Breast epithelium (tissue), 3 donors: ENCODE results near the gene MAGT1.

ENCODE experiments used
- CTCF ChIP-seq, 3 donors: fragments of 450-650 bp; IDR thresholded peaks; one replicate each; pipeline ENCODE4 v1.5.1; 2016 to 2017; ENCODE audit warnings: antibody characterized with exemption in 3 of 3, mild to moderate bottlenecking in 3 of 3, moderate library complexity in 3 of 3
- POLR2AphosphoS5 ChIP-seq, 3 donors: sonication (generic); formaldehyde crosslinking; IDR thresholded peaks; one replicate each; pipeline ENCODE4 v1.6.1; 2017; ENCODE audit warnings: antibody characterized with exemption in 3 of 3

- TF ChIP-seq CTCF (IDR thresholded peaks at IDR 0.05) (no peak), POLR2AphosphoS5 (IDR thresholded peaks at IDR 0.05) (no peak)
Measured at GRCh38 chrX:77820091-77820727, 75.0 kb downstream of the MAGT1 start.
